Prostate gland (tissue), 2 donors: ENCODE results near the gene FOXP1. TPM values are rescaled to one million over a fixed set of nuclear protein-coding genes. Genes with fewer than 3 reads are reported as not detected.

Experiments
- DNase-seq: peaks from one replicate; pipeline ENCODE4 v3.0.0-alpha.2; 2019; ENCODE audit warnings: low spot score
- H3K27ac ChIP-seq, 2 donors: fragments of 200-600 bp; sonication (generic); 2 replicates each; pipeline ENCODE4 v1.5.1; 2017 to 2019
- H3K27me3 ChIP-seq: fragments of 200-600 bp; sonication (generic); replicated peaks from 2 replicates; pipeline ENCODE4 v1.5.1; 2019; ENCODE audit not compliant: insufficient read depth
- H3K36me3 ChIP-seq, 2 donors: fragments of 200-600 bp; sonication (generic); 1 replicate in 1 of 2; 2 replicates in 1 of 2; pipeline versions ENCODE4 v1.5.1 to v1.8.1; 2017 to 2019
- H3K4me1 ChIP-seq: fragments of 200-600 bp; sonication (generic); replicated peaks from 2 replicates; pipeline ENCODE4 v1.5.1; 2019
- H3K4me3 ChIP-seq, 2 donors: fragments of 200-600 bp; sonication (generic); 2 replicates each; pipeline ENCODE4 v1.5.1; 2017 to 2019
- H3K9me3 ChIP-seq: fragments of 200-600 bp; sonication (generic); 2 replicates; pipeline ENCODE4 v1.5.1; 2017
- CTCF ChIP-seq, 4 experiments: fragments of 200-600 bp in 2 of 4; fragments of 450-650 bp in 2 of 4; sonication (generic) in 2 of 4; IDR thresholded peaks; 1 replicate in 3 of 4; 2 replicates in 1 of 4; pipeline ENCODE4 v1.5.1; 2016 to 2019; ENCODE audit warnings: antibody characterized with exemption in 4 of 4, mild to moderate bottlenecking in 2 of 4, moderate library complexity in 2 of 4
- POLR2A ChIP-seq: fragments of 450-650 bp; IDR thresholded peaks from one replicate; pipeline ENCODE4 v1.6.1; 2016; ENCODE audit warnings: antibody characterized with exemption, mild to moderate bottlenecking
- POLR2AphosphoS5 ChIP-seq: sonication (generic); formaldehyde crosslinking; IDR thresholded peaks from one replicate; pipeline ENCODE4 v1.6.1; 2017; ENCODE audit warnings: antibody characterized with exemption
- WGBS: methylation state at CpG from one replicate; pipeline ENCODE4 v1.1.5; 2018; 5-methylcytosine and 5-hydroxymethylcytosine counted together
- intact Hi-C: fragments of 100-400 bp; cut with DNase I; formaldehyde crosslinking; loops from one replicate; pipeline ENCODE4 v1.14.2; 2022
- total RNA-seq, 2 donors: library from RNA; depleted of rRNA; stranded (reverse); fragments of >200 nt; gene quantifications; one replicate each; pipeline ENCODE4 v1.1.0, GENCODE V29; 2016

The FOXP1 gene
- total RNA-seq, 2 donors from 2014 or later: 133 to 156 TPM

DNA sequence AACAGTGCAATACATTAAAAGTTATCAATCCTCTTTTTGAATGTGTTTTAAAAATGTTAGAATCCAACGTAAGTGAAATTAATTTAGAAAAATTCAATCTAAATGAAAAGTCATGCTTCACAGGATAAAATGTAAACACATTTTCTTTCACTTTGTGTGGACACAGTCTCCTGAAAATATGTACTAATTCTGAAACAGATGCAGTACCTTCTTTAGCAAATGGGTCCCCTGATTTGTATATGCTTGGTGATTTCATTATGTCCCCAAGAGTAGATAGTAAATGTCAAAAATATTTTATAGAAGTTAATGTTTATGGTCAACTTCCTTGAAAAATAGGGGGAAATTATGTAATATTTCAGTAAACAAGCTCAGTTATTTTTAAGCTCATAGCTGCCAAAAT is 28.9 kb downstream of the FOXP1 start:
- Histone ChIP-seq H3K4me3 (no peak overlapping the region), H3K36me3 (no peaks in the 10 kb centered on the region), H3K27ac (no peak overlapping the region), H3K9me3 (no peaks in the 10 kb centered on the region), H3K4me1 (peaks cover 3% of the 10 kb centered on the region), H3K27me3 (no peaks in the 10 kb centered on the region)
- 78% methylated on average over 1 of the region's 1 CpG for WGBS
- no peak for DNase-seq
- TF ChIP-seq POLR2AphosphoS5: no peak
- intact Hi-C loops: no loop called here

GRCh38 chr3:71551311-71551919 is 32.1 kb downstream of the FOXP1 start:
- no peak overlapping the region for H3K4me3 ChIP-seq

DNA sequence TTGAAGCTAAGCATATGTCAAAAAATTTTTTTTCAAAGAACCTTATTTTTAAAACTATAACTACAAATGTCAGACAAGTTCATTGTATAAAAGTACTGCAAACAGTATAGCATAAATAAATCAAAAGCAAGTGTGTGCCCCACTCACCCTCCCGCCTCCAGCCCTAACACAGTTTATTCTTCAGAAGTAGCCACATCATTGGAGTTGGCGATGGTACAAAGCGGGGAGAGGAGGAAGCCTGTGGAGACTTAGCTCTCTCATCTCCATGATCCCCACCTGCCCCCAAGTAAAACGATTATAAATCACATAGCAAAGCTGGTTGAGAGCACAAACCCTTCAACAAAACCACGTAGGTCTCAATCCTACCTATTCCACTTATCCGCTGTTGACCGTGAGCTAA is 33.6 kb downstream of the FOXP1 start:
- TF ChIP-seq CTCF (IDR thresholded peaks at IDR 0.05) (no peak), POLR2A (no peak), POLR2AphosphoS5 (no peak)

More at GRCh38 chr3:71551311-71551919, 32.1 kb downstream of the FOXP1 start:
- DNase-seq: no peak
- H3K36me3 ChIP-seq: no peaks in the 10 kb centered on the region
- H3K9me3 ChIP-seq: no peaks in the 10 kb centered on the region
- H3K27ac ChIP-seq: no peak overlapping the region
- H3K4me1 ChIP-seq: peaks cover 3% of the 10 kb centered on the region
- no peaks in the 10 kb centered on the region for H3K27me3 ChIP-seq
- no peak for TF ChIP-seq POLR2A
- peak; percentile 5 for TF ChIP-seq POLR2AphosphoS5
- 60% methylated on average over 3 of the region's 3 CpGs for whole genome bisulfite sequencing
- intact Hi-C loops: no loop called here

GRCh38 chr3:71548705-71549384 is 34.7 kb downstream of the FOXP1 start:
- DNase-seq: no peak
- no peaks in the 10 kb centered on the region for H3K36me3 ChIP-seq
- H3K4me1 ChIP-seq: peaks cover 3% of the 10 kb centered on the region
- H3K9me3 ChIP-seq: no peaks in the 10 kb centered on the region
- H3K4me3 ChIP-seq: no peak overlapping the region
- intact Hi-C loops: no loop called here
- TF ChIP-seq POLR2A: no peak
- TF ChIP-seq CTCF (IDR thresholded peaks at IDR 0.05): no peak
- no peak for TF ChIP-seq POLR2AphosphoS5
- H3K27ac ChIP-seq: no peak overlapping the region
- H3K27me3 ChIP-seq: no peaks in the 10 kb centered on the region
- WGBS: 92% methylated on average over 4 of the region's 4 CpGs

More for the DNA sequence above, 33.6 kb downstream of the FOXP1 start:
- 85% methylated on average over 7 of the region's 7 CpGs for WGBS
- H3K4me3 ChIP-seq: no peak overlapping the region
- peaks cover 3% of the 10 kb centered on the region for H3K4me1 ChIP-seq
- no peaks in the 10 kb centered on the region for H3K9me3 ChIP-seq
- no peak overlapping the region for H3K27ac ChIP-seq
- no peaks in the 10 kb centered on the region for H3K36me3 ChIP-seq
- no peaks in the 10 kb centered on the region for H3K27me3 ChIP-seq
- intact Hi-C loops: no loop called here
- DNase-seq: no peak

DNA sequence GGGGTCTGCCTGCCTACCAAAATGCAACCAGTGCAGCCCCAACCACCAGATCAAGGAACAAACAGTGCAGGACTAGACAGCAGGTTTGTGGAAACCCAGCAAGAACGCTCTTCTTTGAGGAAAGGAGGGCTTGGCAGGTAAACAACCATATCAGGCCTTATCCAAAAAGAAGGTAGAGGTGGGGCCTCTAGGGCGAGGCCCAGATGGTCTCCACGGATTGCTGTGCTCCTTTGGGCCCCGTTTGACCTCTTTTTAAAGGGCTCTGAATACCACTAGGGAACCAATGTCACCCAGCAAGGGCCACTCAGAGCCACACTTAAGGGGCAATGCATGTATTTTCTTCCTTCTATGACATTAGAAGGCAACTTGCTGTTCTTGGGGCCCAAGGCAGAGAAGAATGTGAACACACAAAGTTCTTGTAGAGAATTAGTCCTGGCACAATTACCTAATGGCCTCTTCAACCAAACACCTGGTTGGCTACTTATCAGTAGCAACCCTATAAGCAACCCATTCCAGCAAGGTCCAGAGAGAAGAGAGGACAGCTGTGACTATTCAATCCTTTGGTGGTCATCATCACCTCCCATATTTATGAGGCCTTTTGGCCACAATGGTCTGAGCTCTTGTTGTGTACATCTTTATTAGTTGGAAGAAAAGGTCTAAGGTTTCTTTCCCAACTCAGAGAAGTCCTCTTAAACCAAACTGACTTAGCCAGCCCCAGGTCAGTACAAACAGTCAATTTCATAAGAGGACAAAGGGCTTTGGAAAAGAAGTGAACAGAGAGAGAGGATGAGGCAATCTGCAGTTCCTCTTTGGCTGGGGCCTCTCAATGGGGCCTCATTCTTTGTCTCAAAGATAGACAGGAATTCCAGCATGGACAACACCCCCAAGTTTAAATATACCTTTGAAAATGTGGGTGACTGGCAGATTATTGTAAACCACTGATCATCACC is 36.0 kb downstream of the FOXP1 start:
- H3K9me3 ChIP-seq: no peaks in the 10 kb centered on the region
- intact Hi-C loops: no loop called here
- no peak overlapping the region for H3K4me3 ChIP-seq
- no peaks in the 10 kb centered on the region for H3K27me3 ChIP-seq
- no peak for DNase-seq
- TF ChIP-seq POLR2AphosphoS5 (no peak), CTCF (IDR thresholded peaks at IDR 0.05) (no peak), POLR2A (no peak)
- WGBS: 68% methylated on average over 4 of the region's 4 CpGs
- H3K4me1 ChIP-seq: peaks cover 3% of the 10 kb centered on the region
- no peaks in the 10 kb centered on the region for H3K36me3 ChIP-seq
- H3K27ac ChIP-seq: peak overlapping the region in 1 of 2 donors; percentile 19
